HG03378 (cell line): Measurements from ENCODE around the gene ALG2.

Experiments
- ATAC-seq: cut with Tn5 transposase; IDR thresholded peaks from one replicate; pipeline ENCODE4 v1.9.1; 2021; ENCODE audit warnings: mild to moderate bottlenecking, moderate library complexity; ENCODE audit not compliant: unreplicated experiment

ALG2 gene

DNA sequence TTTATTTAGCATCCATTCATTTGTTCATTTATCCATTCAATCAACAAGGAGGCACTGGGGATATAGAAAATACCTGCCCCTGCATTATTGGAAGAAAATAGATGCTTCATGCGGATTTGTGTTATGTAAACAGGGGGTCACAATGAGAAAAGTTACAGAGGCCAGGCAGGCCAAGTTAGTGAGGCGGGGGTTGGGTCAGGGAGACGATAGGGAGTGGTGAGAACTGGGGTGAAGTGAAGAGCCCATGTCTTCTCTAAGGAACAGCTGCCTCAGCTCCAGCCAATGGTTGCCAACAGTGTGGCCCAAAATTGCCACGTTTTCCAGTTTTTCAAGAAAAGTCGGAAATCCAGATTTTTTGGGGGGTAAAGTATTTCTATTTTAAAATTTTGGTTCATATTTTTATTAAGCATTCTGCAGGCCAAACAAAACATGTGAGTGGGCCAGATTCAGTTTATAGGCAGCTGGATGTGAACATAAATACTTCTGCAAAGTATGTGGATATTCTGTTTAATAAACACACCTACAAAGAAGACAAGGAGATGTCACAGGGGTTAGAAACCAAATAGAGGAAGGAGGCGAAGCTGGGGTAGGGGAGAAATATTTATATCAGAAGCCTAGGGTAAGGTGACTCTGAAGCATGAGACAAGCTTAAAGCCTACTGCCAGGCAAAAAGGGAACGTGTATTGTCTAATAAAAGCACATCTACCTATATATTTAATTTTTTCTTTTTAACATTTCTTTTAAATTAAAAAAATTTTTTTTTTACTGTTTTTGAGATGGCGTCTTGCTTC lies 44.0 kb downstream of the ALG2 start:
- no peak for ATAC-seq

DNA sequence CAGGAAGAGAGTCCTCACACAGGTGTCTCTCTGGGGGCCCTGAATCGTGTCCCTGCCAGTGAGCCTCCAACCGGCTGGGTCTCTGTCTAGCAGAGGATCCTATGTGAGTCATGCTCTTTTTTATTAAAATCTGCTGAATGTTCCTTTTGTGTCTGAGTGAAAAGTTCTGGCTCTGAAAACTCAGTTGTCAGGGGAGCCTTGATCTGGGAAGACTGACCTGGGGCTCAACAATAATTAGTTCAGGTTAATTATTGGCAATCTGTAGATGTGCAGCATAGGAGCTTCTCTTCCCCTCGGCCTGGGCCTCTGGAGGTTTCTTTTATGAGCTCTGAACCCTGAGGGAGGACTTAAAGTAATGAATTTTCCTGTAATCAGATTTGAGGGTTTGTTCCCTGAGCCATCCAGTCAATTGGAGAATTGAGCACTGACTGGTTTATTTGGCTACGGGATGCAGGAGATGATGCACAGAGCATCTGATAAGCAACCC lies 45.2 kb downstream of the ALG2 start:
- ATAC-seq: no peak

DNA sequence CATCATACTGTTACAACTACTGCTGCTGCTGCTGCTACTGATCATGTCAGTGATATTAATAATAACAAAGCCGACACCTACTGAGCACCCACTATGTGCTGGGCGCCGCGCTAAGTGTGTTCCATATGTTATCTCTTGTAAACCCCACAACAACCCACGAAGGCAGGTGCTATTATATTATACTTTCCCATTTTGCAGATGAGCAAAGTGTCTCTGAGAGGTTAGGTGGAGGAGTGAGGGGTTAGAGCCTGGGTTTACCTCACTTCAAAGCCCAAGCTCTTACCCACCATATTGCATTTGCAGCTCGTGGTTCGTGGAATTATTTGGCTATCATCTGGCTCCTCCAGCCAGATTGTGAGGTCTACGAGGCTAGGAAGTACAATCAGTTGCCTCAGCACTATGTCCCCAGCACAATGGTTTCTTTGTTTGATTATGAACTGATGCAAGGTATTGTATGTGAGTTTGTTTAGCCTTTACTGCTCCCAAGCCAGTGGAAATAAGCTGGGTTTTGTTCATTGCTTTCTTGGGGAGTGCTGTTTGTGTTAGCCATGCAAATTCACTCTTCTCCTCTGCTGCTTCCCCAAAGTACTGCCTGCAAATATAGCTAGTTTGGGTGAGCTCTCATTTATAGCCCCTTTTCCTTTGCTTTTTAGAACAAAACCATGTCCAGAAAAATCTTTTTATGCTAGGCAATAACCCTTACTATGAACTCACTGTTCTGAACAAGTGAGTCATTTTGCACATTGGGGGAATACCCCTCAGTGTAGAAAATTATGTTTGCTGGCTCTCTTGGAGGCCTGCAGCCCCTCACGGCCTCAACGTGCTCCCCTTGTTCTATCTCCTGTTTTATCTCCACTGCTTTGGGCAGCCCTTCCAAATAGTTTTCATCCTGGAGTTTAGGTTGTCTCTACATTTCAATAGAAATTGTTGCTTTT lies 47.9 kb downstream of the ALG2 start:
- peak; percentile 79 for ATAC-seq

DNA sequence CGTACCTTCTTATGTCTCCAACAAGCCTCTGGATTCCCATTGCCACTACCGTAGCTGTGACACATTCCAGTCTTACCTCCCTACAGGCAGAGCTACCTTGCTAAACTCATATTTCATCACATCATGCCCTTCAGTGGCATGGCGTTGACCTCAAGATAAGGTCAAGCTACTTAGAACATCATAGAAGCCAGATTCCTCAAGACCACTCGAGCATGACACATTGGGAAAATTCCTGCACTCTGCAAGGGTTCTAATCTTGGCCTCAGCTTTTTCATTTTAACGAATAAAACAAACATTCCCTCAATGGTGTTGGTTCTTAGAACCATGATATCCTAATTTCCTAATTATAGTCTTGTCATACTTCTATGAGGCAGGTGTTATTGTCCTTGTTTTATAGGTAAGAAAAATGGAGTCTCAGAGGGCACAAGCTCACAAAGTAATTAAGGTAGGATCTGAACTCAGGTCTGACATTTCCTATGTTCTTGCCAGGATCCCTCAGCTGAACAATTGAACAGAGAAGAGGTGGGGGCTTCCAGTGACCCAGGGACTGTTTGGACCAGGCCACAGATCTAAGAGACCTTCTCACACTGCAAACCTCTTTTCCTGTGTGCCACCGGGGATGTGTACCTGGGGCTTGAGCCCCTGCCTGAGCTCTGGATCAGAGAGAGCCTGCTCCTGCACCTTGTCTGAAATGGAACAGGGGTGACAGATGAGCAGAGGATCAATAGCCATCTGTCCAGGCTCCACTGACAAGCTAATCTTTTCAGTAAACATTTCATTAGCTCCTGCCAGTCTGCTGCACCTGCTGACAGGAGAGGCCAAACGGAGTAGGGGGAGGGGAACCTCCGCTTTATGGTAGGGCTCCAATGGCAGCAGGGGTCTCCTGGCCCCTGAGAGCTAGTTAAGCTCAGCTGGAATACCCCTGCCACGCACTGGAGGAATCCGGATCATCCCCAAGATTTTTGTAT lies 49.3 kb downstream of the ALG2 start:
- ATAC-seq: no peak

DNA sequence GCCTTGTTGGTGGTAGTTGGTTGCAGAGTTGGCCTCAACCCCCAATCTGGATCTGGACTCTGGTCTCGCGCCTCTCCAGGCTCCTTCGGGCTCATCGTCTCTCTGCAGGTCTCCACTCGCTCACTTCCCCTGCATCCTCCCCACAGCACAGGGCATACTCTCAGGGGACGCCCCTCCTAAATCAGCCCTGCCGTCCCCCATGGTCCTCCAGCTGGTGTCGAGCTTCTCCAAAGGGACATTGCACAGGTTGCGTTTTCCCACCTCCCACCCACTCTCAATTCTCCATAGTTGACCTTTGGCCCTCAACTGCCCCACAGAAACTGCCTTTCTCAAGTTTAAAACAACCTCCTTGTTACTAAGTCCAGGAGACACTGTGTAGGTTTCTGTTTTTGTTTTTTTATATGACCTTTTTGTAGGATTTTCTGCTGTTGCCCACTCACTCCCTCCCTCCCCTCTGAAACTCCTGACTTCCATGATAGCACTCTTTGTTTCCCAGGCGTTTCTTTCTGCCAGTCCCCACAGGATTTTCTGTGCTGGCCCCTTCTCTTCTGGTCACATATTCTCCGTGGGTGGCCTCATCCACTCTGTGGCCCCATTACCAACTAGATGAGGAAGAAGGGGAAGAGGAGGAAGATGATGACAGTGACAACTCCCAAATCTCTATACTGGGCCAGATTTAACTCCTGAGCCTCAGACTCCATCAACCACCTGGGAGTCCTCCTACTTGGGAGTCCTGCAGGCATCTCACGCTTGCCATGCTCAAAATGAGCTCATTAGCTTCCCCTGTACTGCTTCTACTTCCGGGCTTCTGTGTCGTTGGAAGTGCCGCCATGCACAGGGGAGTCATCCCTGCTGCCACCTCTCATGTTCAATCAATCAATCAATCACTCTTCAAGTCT lies 50.3 kb downstream of the ALG2 start:
- no peak for ATAC-seq

DNA sequence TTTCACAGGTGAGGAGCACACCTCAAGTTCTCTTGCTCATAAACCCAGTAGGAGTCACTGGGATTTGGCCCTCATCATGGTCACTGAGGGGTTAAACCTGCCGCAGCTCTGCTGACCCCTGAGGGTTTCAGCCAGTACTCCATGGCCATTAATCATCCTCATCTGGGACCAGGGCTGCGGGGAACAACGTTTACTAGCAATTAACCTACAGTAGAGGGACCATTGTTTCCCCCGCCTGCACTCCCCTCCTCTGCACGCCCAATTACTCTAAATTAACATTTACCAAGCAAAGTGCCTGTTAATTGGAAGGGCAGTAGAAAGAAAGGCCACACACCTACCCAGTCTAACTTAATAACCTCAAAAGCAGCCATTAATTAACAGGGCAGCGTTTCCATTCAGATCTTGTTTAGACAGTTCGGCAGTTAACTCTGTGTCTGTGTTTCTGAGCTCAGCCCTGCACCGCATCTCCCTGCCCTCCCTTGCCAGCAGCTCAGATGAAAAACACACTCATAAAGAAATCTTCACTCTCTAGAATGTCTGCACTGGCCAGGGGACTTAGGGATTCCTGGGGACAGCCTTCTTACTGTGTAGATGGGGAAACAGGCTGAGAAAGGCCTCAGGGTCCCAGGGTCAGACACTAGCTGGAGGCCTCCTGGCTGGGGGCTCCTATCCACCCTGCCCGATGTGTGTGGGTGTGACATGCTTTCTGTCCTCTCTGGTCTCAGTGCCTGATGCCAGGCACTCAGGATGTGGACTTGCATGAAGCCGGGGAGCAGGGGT lies 51.6 kb downstream of the ALG2 start:
- ATAC-seq: no peak

DNA sequence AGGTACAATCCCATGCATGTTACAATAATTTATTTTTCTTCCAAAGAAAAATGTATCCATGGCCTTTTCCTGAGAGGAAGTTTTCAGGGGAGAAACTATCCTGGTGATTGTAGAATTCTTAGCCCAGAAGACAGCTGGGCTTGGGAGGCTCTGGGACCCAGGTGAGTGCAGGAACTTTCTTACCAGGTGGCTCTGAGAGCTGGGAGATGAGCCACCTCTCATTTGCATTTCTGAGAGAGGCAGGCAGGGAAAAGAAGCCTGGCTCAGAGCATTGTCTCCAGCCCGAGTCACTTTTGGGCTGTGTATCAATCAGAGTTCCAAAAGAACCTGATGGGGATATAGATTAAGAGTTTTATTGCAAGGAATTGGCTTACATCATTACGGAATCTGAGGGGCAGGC lies 52.7 kb downstream of the ALG2 start:
- no peak for ATAC-seq

DNA sequence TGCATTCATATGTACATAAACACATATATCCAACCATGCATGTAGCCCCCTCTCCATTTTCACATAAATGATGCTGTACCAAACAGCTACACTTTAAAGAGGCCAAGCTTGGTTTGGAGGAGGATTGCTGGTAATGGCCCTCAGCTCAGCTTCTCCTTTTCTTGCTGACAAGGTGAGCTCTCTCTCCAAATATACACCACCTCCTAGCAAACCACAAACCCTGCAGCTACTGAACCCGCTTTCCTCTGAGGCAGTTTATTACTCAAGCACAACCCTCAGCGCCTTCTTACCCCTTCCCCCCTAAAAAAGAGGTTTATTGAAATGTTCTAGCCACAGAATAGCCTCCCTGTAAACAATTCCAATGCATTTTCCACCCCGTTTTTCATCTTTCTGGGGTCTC lies 54.0 kb downstream of the ALG2 start:
- no peak for ATAC-seq

DNA sequence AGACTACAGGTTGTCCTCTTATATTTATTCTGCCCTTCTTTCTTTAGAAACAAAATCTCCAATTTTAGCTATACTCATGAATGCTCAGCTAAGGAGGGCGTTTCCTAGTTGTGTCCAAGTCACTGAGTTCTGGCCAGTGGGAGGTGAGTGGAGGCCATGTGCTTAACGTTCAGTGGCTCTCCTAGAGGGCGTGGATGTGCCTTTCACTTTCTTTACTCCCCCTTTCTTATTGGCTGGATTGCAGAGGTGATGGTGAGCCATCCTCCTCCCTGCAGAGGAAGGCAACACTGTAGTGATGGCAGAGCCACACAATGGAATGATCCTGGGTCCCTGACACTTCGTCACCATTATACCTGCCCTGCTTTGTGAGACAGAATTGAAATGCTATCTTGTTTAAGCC lies 54.6 kb downstream of the ALG2 start:
- ATAC-seq: no peak
